Keratinocyte (primary cell): ENCODE results near the gene AP4M1. TPM values are rescaled to one million over a fixed set of nuclear protein-coding genes. Genes with fewer than 3 reads are reported as not detected.

Experiments
- DNase-seq: peaks from one replicate; pipeline ENCODE4 v3.0.0-alpha.2; 2011; ENCODE audit warnings: low read depth, missing footprints, low spot score
- FAIRE-seq: peaks from 2 replicates; lab custom pipeline; 2011; peaks lifted over from hg19 to GRCh38; lab: Jason Lieb, UNC
- H2AFZ ChIP-seq: 2 replicates; pipeline ENCODE4 v1.6.0; 2012; ENCODE audit warnings: low read length, control low read depth, inconsistent platforms; ENCODE audit not compliant: control insufficient read depth
- H3K27ac ChIP-seq: 2 replicates; pipeline ENCODE4 v1.5.1; 2011; ENCODE audit warnings: low read length; ENCODE audit not compliant: control insufficient read depth, insufficient read depth
- H3K27me3 ChIP-seq: 3 replicates; pipeline ENCODE4 v1.6.0; 2011; ENCODE audit warnings: low read length; ENCODE audit not compliant: control insufficient read depth, insufficient read depth; ENCODE audit errors: extremely low read depth
- H3K36me3 ChIP-seq, 2 experiments: 2 replicates in 1 of 2; 3 replicates in 1 of 2; pipeline ENCODE4 v1.5.1; 2011; ENCODE audit warnings: low read length in 2 of 2, mild to moderate bottlenecking in 1 of 2; ENCODE audit not compliant: control insufficient read depth in 2 of 2, insufficient read depth in 2 of 2; ENCODE audit errors: extremely low read depth in 1 of 2
- H3K4me1 ChIP-seq: 3 replicates; pipeline ENCODE4 v1.5.1; 2011; ENCODE audit warnings: low read length; ENCODE audit not compliant: control insufficient read depth, insufficient read depth; ENCODE audit errors: extremely low read depth
- H3K4me2 ChIP-seq: 3 replicates; pipeline ENCODE4 v1.6.0; 2011; ENCODE audit warnings: low read depth, low read length; ENCODE audit not compliant: control insufficient read depth, insufficient read depth; ENCODE audit errors: extremely low read depth
- H3K4me3 ChIP-seq, 3 experiments: fragments of 200-600 bp in 1 of 3; sonication (generic) in 1 of 3; 2 replicates in 2 of 3; 3 replicates in 1 of 3; pipeline ENCODE4 v1.5.1; 2011 to 2016; ENCODE audit warnings: low read length in 3 of 3, mild to moderate bottlenecking in 3 of 3, control low read depth in 2 of 3, inconsistent platforms in 1 of 3, low read depth in 1 of 3, mixed read lengths in 1 of 3, mixed run types in 1 of 3, moderate library complexity in 1 of 3; ENCODE audit not compliant: control insufficient read depth in 2 of 3, insufficient read depth in 2 of 3; ENCODE audit errors: extremely low read depth in 1 of 3
- H3K79me2 ChIP-seq: 2 replicates; pipeline ENCODE4 v1.6.0; 2012; ENCODE audit warnings: low read length; ENCODE audit not compliant: control insufficient read depth, insufficient read depth
- H3K9ac ChIP-seq: 3 replicates; pipeline ENCODE4 v1.6.0; 2011; ENCODE audit warnings: low read length; ENCODE audit not compliant: control insufficient read depth, insufficient read depth; ENCODE audit errors: extremely low read depth
- H3K9me1 ChIP-seq: 3 replicates; pipeline ENCODE4 v1.6.0; 2011; ENCODE audit warnings: low read length; ENCODE audit not compliant: control insufficient read depth, insufficient read depth; ENCODE audit errors: extremely low read depth
- H3K9me3 ChIP-seq: 2 replicates; pipeline ENCODE4 v1.5.1; 2012; ENCODE audit warnings: low read depth, low read length; ENCODE audit not compliant: control insufficient read depth
- H4K20me1 ChIP-seq: 3 replicates; pipeline ENCODE4 v1.6.0; 2011; ENCODE audit warnings: low read length; ENCODE audit not compliant: control insufficient read depth, insufficient read depth; ENCODE audit errors: extremely low read depth
- EZH2 ChIP-seq: IDR thresholded peaks from one replicate; pipeline ENCODE4 v1.6.1; 2012; ENCODE audit warnings: inconsistent platforms, mild to moderate bottlenecking, low read length, moderate library complexity
- dilution Hi-C: fragments of 300-500 bp; cut with MboI; formaldehyde crosslinking; loops from one replicate; pipeline ENCODE4 v1.7.0; 2020; ENCODE audit warnings: low sequenced_read_pairs; ENCODE audit not compliant: extremely low pct_ligation_motif_present
- polyA plus RNA-seq, 5 experiments: library from polyadenylated mRNA; depleted of rRNA in 3 of 5; stranded (reverse) in 3 of 5; stranded (forward) in 1 of 5; unstranded in 1 of 5; fragments of >200 nt; gene quantifications; 1 replicate in 1 of 5; 2 replicates in 3 of 5; 3 replicates in 1 of 5; pipeline versions ENCODE4 v1.2.1 to v1.2.3, GENCODE V29; 2011 to 2012; ENCODE audit warnings: missing spikeins in 2 of 5, low read depth in 1 of 5, low replicate concordance in 1 of 5
- TF ChIP-seq, protein P1 (sequence below), 3 experiments: IDR thresholded peaks in 1 of 3; conservative IDR thresholded peaks in 1 of 3; optimal IDR thresholded peaks in 1 of 3; 2 replicates in 2 of 3; 3 replicates in 1 of 3; pipeline versions ENCODE3 to v1.5.1; 2011; ENCODE audit warnings: low read length in 3 of 3, mild to moderate bottlenecking in 3 of 3, moderate library complexity in 2 of 3, control low read depth in 1 of 3, inconsistent platforms in 1 of 3; ENCODE audit not compliant: insufficient read depth in 2 of 3; ENCODE audit errors: extremely low read depth in 1 of 3

AP4M1 gene
- polyA plus RNA-seq, 1 donor (not counting 4 experiments of a cell fraction or from before 2014, with no cell fraction given): 14.2 TPM

DNA sequence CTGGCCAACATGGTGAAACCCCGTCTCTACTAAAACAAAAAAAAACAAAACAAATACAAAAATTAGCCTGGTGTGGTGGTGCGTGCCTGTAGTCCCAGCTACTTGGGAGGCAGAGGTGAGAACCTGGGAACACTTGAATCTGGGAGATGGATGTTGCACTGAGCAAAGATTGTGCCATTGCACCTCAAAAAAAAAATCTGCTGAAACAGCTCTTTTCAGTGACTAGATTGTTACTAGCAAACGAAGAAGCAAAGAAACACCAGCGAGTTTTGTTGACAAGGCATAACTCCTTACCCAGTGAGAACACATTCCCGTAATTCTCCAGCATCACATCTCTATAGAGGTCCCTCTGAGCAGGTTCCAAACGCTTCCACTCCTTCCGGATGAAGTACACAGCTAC, 26.6 kb upstream of the AP4M1 start:
- dilution Hi-C loops: no loop called here
- H3K4me3 ChIP-seq: no peak overlapping the region
- H3K9me3 ChIP-seq: peaks cover 27% of the 10 kb centered on the region
- peaks cover 2% of the 10 kb centered on the region for H3K4me1 ChIP-seq
- DNase-seq (no peak), FAIRE-seq (no peak)
- TF ChIP-seq EZH2: no peak
- no peaks in the 10 kb centered on the region for H3K9me1 ChIP-seq
- H3K79me2 ChIP-seq: peaks cover 41% of the 10 kb centered on the region
- no peak overlapping the region for H2AFZ ChIP-seq
- H3K27ac ChIP-seq: no peak overlapping the region
- H3K27me3 ChIP-seq: no peaks in the 10 kb centered on the region
- no peak overlapping the region for H3K9ac ChIP-seq
- no peaks in the 10 kb centered on the region for H4K20me1 ChIP-seq
- H3K36me3 ChIP-seq: peaks cover 67 to 75% of the 10 kb centered on the region in 2 experiments
- no peak overlapping the region for H3K4me2 ChIP-seq

DNA sequence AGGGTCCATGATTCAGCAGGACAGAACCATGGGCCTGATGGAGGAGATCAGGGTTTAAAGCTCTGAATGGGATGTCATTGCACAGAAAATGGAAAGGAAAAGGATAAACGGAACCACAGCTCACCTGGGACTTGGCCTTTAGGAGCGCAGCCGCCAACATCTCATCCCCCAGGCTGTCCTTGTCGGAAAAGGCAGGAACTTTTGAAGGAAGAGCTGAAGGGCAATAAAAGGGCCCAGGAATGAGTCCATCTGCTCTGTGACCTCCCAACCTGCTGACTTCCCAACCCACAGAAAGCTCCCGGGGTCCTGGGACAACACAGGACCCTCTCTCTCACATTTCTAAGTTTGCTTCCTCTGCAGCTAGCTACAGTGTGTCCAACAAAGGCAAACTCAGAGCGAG, 26.0 kb upstream of the AP4M1 start:
- no peaks in the 10 kb centered on the region for H3K9me1 ChIP-seq
- H3K27ac ChIP-seq: no peak overlapping the region
- H3K9ac ChIP-seq: no peak overlapping the region
- H3K4me1 ChIP-seq: peaks cover 7% of the 10 kb centered on the region
- peaks cover 46% of the 10 kb centered on the region for H3K79me2 ChIP-seq
- dilution Hi-C loops: no loop called here
- no peak overlapping the region for H2AFZ ChIP-seq
- H3K4me2 ChIP-seq: no peak overlapping the region
- FAIRE-seq (no peak), DNase-seq (no peak)
- TF ChIP-seq, protein P1, sequence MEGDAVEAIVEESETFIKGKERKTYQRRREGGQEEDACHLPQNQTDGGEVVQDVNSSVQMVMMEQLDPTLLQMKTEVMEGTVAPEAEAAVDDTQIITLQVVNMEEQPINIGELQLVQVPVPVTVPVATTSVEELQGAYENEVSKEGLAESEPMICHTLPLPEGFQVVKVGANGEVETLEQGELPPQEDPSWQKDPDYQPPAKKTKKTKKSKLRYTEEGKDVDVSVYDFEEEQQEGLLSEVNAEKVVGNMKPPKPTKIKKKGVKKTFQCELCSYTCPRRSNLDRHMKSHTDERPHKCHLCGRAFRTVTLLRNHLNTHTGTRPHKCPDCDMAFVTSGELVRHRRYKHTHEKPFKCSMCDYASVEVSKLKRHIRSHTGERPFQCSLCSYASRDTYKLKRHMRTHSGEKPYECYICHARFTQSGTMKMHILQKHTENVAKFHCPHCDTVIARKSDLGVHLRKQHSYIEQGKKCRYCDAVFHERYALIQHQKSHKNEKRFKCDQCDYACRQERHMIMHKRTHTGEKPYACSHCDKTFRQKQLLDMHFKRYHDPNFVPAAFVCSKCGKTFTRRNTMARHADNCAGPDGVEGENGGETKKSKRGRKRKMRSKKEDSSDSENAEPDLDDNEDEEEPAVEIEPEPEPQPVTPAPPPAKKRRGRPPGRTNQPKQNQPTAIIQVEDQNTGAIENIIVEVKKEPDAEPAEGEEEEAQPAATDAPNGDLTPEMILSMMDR (optimal IDR thresholded peaks at IDR 0.05 in 1 of 3, IDR thresholded peaks at IDR 0.05 in 1 of 3, conservative IDR thresholded peaks at IDR 0.05 in 1 of 3; ENCODE audit: extremely low read depth in 1 of 3, insufficient read depth in 2 of 3, low read length in 3 of 3): no peak
- no peak for TF ChIP-seq EZH2
- no peaks in the 10 kb centered on the region for H3K27me3 ChIP-seq
- H3K9me3 ChIP-seq: peaks cover 23% of the 10 kb centered on the region
- no peaks in the 10 kb centered on the region for H4K20me1 ChIP-seq
- H3K4me3 ChIP-seq: no peak overlapping the region
- H3K36me3 ChIP-seq: peaks cover 62 to 72% of the 10 kb centered on the region in 2 experiments

DNA sequence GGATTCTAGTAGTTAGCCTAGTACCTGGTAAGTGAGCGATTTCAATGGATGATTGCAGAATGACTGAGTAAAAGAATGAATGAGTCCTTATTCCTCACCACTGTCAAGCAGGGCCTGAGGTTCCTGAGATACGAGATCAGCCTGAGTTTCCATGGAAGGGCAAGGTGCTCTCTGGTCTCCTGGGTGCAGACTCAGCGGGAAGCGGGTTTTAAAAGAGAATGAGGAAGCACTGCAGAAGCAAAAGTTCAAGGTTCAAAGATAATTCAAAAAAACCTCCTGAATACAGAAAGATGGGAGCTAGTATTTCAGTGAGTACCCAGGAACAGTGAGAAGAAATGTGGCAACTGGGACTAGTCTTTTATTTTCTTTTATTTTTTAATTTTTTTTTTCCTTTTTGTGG, 24.2 kb upstream of the AP4M1 start:
- TF ChIP-seq, protein P1 (optimal IDR thresholded peaks at IDR 0.05 in 1 of 3, IDR thresholded peaks at IDR 0.05 in 1 of 3, conservative IDR thresholded peaks at IDR 0.05 in 1 of 3; ENCODE audit: extremely low read depth in 1 of 3, insufficient read depth in 2 of 3, low read length in 3 of 3): no peak
- no peak for TF ChIP-seq EZH2
- peaks cover 45 to 55% of the 10 kb centered on the region in 2 experiments for H3K36me3 ChIP-seq
- H3K9me3 ChIP-seq: peaks cover 6% of the 10 kb centered on the region
- H3K9me1 ChIP-seq: no peaks in the 10 kb centered on the region
- peaks cover 11% of the 10 kb centered on the region for H3K4me1 ChIP-seq
- H3K4me3 ChIP-seq: no peak overlapping the region
- H3K27ac ChIP-seq: no peak overlapping the region
- no peaks in the 10 kb centered on the region for H3K27me3 ChIP-seq
- H3K79me2 ChIP-seq: peaks cover 58% of the 10 kb centered on the region
- no peak overlapping the region for H3K4me2 ChIP-seq
- no peaks in the 10 kb centered on the region for H4K20me1 ChIP-seq
- H3K9ac ChIP-seq: no peak overlapping the region
- FAIRE-seq (no peak), DNase-seq (no peak)
- no peak overlapping the region for H2AFZ ChIP-seq
- dilution Hi-C loops: no loop called here
